HG03196 (cell line): ENCODE measurements around the gene MYO7B.

ENCODE experiments used
- ATAC-seq: cut with Tn5 transposase; IDR thresholded peaks from one replicate; pipeline ENCODE4 v1.9.1; 2021; ENCODE audit not compliant: unreplicated experiment

Gene MYO7B

GRCh38 chr2:127586136-127586535, 50.7 kb downstream of the MYO7B start:
- no peak for ATAC-seq

GRCh38 chr2:127586746-127587295, 51.3 kb downstream of the MYO7B start:
- no peak for ATAC-seq

DNA sequence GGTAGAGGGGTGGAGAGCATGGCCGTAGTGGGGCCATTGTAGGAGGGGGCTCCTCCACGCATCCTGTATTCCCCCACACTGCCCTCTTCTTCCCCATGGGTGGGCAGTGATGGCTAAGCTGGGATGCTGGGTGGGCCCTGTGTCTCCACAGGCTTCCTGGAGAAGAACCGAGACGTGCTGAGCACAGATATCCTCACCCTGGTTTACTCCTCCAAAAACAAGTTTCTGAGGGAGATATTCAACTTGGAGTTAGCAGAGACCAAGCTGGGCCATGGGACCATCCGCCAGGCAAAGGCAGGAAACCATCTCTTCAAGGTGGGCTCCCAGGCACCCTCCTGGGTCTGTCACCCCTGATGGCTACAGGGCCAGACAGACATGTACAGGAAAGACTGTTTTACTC, 52.8 kb downstream of the MYO7B start:
- no peak for ATAC-seq

GRCh38 chr2:127589358-127589757, 53.9 kb downstream of the MYO7B start:
- ATAC-seq = no peak

GRCh38 chr2:127589841-127590240, 54.4 kb downstream of the MYO7B start:
- ATAC-seq = no peak

DNA sequence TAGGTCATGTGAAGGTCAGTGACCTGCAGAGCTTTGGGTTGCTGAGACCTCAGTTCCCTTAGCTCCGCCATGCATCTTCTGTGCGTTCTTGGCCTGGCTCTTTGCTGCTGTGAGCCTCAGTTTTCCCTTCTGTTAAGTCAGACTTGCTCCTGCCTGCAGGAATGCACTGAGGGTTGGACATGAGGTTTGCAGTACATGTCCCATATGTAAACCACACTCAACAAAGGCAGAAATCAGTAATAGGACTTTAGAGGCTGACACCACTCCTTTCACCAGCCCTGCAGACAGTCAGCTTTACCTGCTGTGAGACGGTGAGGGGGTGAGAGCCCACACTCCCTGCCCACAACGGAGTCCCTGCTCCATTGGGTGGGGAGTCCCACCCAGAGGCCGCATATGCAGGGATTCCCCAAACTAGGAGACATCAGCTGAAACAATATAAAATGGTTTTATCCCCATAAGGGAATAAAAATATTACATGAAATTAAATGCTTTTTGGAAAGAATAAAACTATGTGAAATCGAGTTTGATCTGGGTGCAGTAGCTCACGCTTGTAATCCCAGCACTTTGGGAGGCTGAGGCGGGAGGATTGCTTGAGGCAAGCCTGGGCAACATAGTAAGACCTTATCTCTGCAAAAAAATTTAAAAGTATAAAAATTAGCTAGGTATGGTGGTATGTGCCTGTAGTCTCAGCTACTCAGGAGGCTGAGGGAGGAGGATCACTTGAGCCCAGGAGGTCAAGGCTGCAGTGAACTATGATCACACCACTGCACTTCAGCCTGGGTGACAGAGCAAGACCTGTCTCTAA, 55.1 kb downstream of the MYO7B start:
- no peak for ATAC-seq

GRCh38 chr2:127591221-127591923, 55.9 kb downstream of the MYO7B start:
- no peak for ATAC-seq

DNA sequence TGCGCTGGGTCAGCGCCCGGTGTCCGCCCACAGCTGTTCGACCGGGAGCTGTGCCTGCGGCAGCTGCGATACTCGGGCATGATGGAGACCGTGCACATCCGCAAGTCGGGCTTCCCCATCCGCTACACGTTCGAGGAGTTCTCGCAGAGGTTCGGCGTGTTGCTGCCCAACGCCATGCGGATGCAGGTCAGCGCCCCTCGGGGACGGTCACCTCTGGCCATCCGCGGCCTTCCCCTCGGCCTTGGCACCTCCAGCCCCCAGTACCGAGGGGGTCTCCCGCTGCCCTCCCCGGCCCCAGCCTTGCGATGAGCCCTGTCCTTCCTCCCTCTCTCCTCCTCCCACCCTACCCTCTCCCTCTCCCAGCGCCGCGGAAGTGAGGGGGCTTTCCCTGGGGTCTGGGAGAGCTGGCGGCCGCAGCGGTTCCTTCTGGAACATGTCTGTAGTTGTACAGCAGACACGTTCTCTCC, 57.3 kb downstream of the MYO7B start:
- no peak for ATAC-seq

DNA sequence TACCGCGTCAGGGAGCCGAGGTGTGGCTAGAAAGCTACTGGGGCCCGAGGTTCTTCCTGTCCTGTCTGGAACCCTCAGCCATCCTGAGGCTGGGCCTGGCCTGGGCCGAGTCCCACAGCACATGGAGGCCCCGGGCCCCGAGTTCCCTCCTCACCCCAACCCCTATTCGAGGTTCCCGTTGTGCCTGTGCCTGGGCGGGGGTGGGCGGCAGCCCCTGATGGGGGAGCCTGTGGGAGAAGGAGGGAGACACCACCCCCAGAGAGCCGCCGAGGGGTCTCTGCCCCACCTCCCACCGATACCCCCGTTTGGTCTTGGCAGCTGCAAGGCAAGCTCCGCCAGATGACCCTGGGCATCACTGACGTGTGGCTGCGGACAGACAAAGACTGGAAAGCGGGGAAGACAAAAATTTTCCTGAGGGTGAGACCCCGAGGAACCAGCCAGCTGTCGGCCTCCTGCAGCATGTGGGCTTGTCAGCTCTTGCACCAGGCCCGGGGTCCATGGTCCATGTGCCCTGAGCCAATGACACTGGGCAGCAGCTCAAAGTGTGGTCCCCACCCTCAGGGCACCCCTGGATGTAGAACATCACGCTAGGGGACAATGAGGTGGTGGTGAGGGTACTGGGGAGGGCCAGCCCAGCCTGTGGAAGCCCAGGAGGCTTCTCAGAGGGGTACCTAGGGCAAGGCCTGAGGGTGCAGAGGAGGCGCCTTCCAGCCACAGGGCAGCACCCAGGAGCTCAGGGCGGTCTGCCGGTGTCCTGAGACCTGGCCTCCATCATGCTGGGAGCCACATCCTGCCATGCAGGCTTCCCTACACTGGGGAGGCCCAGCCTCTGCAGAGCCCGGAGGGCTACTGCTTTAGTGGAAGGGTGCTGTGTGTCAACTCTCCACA, 58.0 kb downstream of the MYO7B start:
- ATAC-seq = no peak

DNA sequence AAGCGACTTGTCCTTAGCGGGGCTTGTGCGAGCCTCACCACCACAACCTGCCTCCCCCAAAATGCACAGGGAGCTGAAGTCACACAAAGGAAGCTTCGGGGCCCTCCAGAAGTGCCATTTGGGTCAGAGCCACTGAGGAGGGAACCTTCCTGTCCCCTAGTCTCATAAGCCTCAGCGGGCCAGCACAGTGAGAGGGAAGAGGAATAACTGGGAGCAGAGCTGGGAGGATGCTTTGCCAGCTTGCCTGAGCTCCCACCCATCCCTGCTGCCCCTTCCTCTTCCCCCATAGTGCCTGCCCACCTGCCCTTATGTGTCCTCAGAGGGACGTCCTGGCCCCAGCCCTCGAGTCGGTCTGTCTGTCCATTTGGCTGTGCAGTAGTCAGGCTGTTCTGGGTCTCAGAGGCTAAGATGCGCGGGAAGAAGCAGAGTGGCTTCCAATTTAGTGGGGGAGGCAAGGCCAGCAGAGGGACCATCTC, 58.7 kb downstream of the MYO7B start:
- no peak for ATAC-seq

DNA sequence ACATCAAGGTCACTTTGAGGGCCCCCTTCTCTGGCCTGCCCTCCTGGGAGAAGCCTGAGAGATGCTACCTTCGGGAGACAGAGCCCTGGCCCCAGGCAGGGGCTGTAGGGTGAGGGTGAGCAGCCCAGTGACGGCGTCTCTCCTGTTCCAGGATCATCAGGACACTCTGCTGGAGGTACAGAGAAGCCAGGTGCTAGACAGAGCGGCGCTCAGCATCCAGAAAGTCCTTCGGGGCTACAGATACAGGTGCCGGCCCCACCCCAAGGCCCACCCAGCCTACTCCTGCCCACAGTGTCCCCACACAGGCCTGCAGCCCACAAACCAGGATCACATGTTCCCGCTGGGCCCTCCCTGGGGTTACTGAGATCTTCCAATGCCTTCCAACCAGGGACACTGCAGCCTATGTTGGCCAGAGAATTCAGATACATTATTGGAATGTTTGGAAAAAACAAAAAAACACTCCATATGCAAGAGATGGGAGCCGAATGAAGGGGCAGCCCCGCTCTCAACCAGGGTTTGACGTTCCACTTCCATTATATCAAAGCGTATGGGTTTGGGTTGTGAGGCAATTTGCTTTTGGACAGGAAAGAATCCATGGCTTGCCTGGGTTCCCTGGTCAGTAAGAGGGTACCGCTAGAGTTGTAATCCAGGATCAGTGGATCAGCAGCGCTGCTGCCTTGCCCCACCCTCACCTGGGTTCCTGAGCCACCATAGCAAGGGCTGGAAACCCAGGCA, 61.0 kb downstream of the MYO7B start:
- no peak for ATAC-seq

DNA sequence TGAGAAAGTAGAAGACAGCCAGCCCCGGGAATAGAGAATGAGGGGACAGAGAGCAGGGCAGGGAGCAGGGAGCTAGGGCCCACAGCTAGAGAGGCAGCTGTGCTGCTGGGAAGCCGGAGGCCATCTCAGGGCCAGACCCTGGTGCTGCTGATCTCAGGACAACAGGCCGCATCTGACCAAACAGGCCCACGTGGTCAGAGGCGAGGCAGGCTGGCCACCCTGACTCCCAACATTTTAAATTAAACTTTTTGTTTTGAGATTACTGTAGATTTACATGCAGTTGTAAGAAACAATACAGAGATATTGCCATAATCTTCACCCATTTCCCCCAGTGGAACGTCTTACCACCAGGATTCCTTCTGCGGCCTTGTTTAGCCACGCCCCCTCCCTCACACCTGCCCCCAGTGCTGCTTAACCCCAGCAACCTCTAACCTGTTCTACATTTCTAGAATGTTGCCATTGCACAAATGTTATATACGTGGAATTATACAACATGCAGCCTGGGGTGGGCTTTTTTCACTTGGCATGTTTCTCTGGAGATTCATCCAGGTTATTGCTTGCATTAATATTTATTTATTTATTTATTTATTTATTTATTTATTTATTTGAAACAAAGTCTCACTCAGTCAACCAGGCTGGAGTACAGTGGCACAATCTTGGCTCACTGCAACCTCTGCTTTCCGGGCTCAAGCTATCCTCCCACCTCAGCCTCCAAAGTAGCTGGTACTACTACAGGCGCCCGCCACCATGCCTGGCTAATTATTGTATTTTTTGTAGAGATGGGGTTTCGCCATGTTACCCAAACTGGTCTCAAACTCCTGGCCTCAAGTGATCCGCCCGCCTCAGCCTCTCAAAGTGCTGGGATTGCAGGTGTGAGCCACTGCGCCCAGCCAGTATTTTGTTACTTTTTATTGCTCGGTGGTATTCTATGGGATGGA, 61.8 kb downstream of the MYO7B start:
- no peak for ATAC-seq

GRCh38 chr2:127597984-127598380, 62.5 kb downstream of the MYO7B start:
- no peak for ATAC-seq

GRCh38 chr2:127598711-127599110, 63.2 kb downstream of the MYO7B start:
- ATAC-seq = no peak

GRCh38 chr2:127599211-127599610, 63.7 kb downstream of the MYO7B start:
- ATAC-seq = no peak

DNA sequence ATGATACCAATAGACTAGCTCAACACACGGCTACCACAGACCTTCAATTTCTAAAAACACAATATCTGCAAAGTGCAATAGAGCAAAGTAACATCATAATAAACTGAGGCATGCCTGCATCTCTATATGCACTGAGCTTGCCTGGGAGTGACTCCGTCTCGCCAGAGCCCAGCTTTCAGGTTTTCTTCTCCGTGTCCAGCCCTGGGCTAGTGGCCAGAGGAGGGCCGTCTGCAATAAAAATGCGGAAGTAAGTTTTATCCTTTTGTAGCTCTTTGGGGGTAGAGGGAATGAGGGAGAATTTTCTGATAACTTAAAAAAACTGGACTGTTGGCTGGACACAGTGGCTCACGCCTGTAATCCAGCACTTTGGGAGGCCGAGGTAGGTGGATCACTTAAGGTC, 69.5 kb downstream of the MYO7B start:
- no peak for ATAC-seq

DNA sequence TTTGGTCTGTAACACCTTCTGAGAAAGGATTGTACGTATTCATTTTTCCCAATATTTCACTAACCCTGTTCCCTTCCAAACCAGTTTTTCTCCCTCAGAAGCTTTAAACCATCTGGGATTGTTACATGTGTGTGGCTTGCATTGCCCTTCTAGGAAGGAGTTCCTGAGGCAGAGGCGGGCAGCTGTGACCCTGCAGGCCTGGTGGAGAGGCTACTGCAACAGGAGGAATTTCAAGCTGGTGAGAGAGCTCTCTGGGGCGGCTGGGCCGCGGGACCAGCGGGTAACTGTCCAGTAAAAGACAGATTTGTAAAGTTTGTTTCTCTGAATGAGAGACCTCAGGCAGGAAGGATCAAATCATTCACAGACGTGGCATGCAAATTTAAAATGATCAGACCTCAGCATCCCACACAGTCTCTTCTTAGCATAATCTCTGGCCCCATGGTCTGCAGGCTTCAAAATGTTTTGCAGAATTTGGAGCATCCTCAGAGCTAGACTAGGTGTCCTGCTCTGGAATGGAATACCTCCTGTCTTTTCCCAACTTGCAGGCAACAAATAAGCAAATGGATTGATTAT, 70.3 kb downstream of the MYO7B start:
- ATAC-seq = no peak

- no peak for ATAC-seq
These were observed 71.3 kb downstream of the MYO7B start for GRCh38 chr2:127606625-127607398.
